Medulla oblongata (tissue), 1 donor: ENCODE data around the gene ARHGDIA.

Experiments
- DNase-seq: peaks from one replicate; pipeline ENCODE4 v3.0.0-alpha.2; 2015; ENCODE audit errors: extremely low spot score

The ARHGDIA gene

DNA sequence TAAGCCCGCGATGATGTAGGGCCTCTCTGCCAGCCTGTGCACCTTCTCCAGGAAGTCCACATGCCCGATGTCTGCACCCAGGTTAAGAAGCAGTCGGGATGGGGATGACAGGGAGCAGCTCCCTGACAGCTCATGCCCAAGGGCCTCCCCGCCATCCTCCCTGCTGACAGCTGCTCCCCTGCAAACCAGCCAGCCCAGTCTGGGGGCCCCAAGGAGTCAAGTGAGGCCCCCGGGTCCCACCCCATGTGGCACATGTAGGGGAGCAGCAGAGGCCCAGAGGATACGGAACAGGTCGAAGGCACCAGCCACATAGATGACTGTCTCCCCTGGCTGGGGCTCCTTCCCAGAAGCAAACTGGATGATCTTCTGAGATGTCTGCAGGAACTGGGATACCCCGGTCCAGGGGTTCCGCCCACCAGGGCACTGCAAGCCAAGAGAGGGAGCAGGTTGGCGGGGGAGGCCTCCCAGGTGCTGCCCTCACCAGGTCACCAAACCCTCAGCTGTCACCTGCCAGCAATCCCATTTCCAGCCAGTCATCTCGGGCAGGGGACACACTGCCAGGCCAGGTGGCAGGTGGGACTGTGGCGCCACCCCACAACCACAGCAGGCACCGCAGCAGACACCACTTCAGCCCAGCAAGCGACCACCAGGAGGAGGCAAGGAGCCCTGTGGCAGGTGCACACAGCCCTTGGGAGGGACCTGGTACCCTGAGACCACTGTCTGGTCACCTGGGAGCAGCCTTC lies 35.5 kb upstream of the ARHGDIA start:
- DNase-seq, result no peak

GRCh38 chr17:81905993-81906392 lies 34.9 kb upstream of the ARHGDIA start:
- no peak for DNase-seq

GRCh38 chr17:81905424-81905875 lies 34.3 kb upstream of the ARHGDIA start:
- DNase-seq, result no peak

- no peak for DNase-seq
These were observed 33.7 kb upstream of the ARHGDIA start for GRCh38 chr17:81904600-81905423.

DNA sequence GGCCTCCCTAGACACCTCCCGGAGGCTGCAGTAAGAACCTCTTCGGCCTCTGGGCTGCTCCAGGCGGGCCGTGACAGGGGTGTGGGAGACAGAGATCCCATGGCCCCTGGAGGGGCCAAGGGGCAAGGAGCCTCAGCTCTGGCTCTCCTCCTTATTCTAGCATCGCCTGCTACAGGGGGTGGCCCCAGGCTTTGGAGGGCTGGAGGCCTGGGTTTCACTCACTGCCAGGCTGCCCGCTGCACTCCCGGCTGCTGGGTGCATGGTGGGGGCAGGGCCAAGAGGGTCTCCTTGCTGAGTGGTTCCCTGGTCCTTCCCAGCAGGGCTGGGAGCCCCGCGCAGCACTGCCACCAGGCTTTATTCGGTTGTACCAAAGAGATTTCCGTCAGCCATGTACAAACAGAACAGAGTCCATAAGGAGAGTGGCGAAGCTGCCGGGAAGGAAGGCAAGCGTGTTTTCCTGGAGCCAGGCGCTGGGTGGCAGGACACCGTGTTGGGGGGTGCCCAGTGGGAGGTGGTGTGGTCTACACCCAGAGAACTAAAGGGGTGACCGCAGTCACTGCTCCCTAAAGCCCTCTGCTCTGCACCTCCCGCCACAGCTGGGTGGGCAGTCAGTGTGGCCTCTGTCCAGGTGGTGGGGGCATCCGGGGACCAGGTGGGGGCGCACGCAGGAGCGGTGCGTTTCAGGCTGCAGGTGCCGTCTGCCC lies 32.9 kb upstream of the ARHGDIA start:
- no peak for DNase-seq

GRCh38 chr17:81903415-81903831 lies 32.3 kb upstream of the ARHGDIA start:
- no peak for DNase-seq

DNA sequence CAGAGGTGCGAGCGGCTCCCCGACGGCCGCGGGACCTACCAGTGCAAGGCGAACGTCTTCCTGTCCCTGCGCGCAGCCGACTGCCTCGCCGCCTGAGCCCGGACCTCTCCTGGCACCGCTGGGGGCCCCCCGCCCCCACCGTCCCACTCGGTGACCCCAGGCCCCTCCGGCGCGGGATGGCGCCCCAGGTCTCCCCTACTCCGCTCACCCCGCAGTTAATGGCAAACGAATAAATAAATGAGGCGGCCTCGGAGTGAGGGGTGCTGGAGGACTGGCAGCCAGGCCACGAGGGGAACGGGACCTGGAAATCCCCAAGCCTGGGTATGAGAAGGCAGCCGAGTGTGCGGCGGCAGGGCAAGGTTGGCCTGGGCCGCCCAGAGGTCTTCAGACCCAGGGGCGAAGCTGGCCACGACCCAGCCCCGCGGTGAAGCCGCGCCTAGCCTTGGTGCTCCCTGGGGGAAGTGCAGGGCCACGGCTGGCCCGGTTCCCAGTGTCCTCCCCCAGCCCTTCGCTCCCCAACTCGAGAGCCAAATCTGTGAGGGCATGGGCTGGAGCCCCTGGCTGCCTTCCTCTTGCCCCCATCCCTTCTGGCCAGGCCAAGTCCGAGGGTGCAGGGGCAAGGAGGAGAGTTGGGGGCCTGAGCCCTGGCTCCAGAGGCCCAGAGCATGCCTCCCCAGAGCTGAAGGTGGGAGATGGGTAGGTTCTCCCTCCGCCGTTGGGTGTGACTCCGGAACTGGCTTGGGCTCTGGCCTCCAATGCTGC lies 31.7 kb upstream of the ARHGDIA start:
- no peak for DNase-seq

GRCh38 chr17:81902023-81902652 lies 31.0 kb upstream of the ARHGDIA start, which contains the start of gene NPB:
TSS of gene NPB (plus strand) at chr17:81902238. CDS start at chr17:81902278, 40 bp downstream.
- no peak for DNase-seq

GRCh38 chr17:81901167-81902022 lies 30.3 kb upstream of the ARHGDIA start:
- DNase-seq, result no peak

DNA sequence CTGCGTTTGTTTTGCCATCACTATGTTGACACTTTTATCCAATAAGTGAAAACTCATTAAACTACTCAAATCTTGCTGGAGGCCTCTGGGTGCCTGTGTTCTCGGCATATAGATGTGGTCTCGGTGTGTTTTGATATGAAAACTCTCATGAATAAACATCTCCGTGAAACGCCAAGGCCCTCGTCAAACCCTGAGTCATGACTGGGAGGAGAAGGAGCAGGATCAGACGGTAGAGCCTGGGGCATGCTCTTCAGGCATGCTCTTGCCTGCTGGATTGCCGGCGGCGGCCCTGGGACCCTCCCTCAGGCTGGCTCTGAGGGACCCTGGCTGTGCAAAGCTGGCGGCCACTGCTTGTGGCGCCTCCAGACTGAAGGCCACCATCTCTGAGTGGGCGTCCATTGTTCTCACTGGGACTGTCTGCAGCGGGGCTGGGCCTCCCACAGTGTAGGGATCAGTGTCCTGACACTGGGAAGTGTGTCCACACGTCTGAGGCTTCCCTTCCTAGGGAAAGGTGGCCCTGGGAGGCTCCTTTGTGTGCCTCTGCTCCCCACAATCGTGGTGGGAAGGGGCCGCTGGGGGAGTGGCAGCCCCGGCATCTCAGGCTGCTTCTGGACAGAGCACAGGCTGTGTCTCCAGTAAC lies 29.2 kb upstream of the ARHGDIA start:
- no peak for DNase-seq

DNA sequence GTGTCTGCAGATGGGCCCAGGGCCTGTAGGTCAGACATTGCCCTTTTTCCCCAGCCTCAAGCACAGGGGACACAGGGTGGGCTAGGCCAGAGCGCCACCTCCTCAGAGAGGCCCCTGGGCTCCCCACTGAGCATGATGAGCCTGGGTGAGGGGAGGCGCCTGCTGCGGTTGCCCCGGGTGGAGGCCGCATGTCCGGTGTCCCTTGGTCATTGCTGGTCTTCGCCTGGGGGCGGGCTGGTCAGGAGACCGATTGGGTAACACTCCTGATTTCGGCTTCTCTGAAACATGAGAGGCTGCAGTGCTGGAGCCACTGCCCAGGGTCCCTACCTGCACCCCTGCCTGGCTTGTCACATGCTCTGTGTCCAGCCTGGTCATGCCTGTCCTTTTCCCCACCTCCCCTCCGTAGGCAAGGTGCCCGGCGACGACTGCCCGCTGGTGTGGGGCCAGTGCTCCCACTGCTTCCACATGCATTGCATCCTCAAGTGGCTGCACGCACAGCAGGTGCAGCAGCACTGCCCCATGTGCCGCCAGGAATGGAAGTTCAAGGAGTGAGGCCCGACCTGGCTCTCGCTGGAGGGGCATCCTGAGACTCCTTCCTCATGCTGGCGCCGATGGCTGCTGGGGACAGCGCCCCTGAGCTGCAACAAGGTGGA lies 28.5 kb upstream of the ARHGDIA start:
- no peak for DNase-seq

- no peak for DNase-seq
These were observed 27.7 kb upstream of the ARHGDIA start for GRCh38 chr17:81898885-81899284.

GRCh38 chr17:81898029-81898866 lies 27.1 kb upstream of the ARHGDIA start:
- DNase-seq, result no peak

- DNase-seq, result no peak
These were observed 24.3 kb upstream of the ARHGDIA start for GRCh38 chr17:81895400-81895799.

DNA sequence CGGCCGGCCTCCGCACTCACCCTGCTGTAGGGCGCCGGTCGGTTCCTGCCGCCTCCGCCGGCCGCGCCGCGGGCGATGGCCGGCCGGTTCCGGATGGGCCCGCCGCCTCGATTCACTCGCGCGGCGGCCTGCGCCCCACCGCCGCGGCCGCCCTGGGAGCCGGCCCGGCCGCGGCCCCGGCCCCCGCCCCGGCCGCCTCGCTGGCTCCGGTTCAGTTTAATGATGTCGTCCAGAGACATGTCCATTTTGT lies 20.1 kb upstream of the ARHGDIA start:
- DNase-seq, result no peak

DNA sequence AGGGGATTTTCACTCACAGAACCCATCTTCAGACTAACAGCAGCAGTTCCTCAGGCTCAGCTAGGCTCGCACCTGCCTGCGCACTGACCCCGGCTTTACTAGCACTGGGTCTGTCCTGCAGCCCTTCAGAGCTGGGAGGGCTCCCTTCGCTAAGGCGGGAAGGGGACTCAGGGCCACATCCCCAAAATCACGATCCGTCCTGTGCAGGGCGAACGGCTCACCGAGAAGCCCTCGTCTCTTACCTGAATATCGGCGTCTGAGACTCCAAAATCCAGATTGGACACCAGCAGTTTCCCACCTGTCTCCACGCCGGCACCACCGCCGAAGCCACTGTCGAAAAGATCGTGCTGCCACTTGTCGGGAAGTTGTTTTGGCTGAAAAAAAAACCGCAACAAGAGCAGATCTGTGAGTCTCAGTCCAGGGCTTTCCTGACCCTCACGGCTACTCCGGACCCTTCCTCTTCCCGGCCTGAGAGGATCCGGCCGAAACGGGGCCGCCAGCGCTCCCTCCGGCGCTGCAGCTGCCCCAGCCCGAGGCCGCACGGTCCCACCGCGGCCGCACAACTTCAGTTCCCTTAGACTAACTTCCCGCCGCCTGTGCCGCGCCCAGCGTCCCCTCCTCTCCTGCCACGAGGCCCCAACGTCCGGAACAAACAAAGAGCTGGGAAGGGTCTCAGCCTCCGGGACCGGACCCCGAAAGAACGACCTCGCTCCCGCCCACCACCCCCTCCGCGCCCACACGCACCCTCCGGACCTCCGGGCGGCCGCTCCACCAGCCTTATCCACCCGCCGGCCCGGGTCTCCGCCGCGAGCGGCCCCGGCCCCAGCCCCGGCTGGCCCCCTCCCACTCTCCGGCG lies 19.5 kb upstream of the ARHGDIA start:
- DNase-seq, result no peak

- DNase-seq, result no peak
These were observed 18.5 kb upstream of the ARHGDIA start for GRCh38 chr17:81889602-81890001.
